ACC112 (cell line): ENCODE results near the gene CATSPER1.
A peak's percentile ranks its signal among the peaks of the same experiment; 100 is the strongest.

Experiments used
- H2AFZ ChIP-seq: fragments of 200-600 bp; sonication (generic); one replicate; pipeline ENCODE4 v1.6.0; 2017; ENCODE audit warnings: antibody characterized with exemption, low read length; ENCODE audit not compliant: unreplicated experiment
- H3K27ac ChIP-seq: fragments of 200-600 bp; sonication (generic); 2 replicates; pipeline ENCODE4 v1.5.1; 2014; ENCODE audit warnings: low read depth, mild to moderate bottlenecking, antibody characterized with exemption, low read length, moderate library complexity
- H3K27me3 ChIP-seq: fragments of 200-600 bp; sonication (generic); 2 replicates; pipeline ENCODE4 v1.6.1; 2014; ENCODE audit warnings: mild to moderate bottlenecking, antibody characterized with exemption, low read length, moderate library complexity, mixed read lengths; ENCODE audit not compliant: insufficient read depth
- H3K36me3 ChIP-seq: fragments of 200-600 bp; sonication (generic); 2 replicates; pipeline ENCODE4 v1.6.1; 2016; ENCODE audit warnings: mild to moderate bottlenecking, antibody characterized with exemption, low read length, moderate library complexity, mixed read lengths; ENCODE audit not compliant: insufficient read depth
- H3K4me1 ChIP-seq: fragments of 200-600 bp; sonication (generic); one replicate; pipeline ENCODE4 v1.6.1; 2016; ENCODE audit warnings: low read length, mixed read lengths; ENCODE audit not compliant: insufficient read depth, unreplicated experiment, control insufficient read depth
- H3K4me3 ChIP-seq: fragments of 200-600 bp; sonication (generic); 2 replicates; pipeline ENCODE4 v1.5.1; 2014; ENCODE audit warnings: mild to moderate bottlenecking, low read depth, low read length
- H3K79me2 ChIP-seq: fragments of 200-600 bp; sonication (generic); one replicate; pipeline ENCODE4 v1.6.0; 2016; ENCODE audit warnings: low read length; ENCODE audit not compliant: control insufficient read depth, unreplicated experiment, insufficient read depth

CATSPER1 gene

DNA sequence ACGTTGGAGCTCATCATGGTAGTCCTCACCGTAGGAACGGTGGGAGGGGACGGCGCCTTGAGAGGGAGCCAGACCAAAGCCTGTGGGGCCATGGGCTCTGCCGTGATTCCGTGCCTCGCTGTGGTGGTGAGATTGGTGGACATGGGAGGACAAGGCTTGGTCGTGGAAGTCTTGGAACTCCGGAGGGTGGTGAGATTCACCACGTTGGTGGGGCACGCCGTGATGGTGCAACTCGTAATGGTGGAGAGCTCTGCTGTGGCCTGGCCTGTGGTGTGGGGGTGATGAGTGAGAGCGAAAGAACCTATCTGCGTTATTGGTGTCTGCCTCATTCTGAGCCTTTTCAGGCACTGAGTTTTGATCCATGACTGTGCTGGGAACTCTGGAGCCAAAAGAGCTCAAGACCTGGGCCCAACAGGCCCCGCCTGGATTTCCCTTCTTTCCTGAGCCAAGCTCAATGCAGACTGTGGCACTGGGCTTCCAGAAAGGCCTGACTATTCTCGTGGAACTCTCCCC, at the start of gene CATSPER1:
Gene CATSPER1, minus strand, starts transcription at position 463 of the 513 bp plus-strand sequence. Its CDS starts 100 bp downstream, at position 363.
- Histone ChIP-seq H3K36me3 (no peaks in the 10 kb centered on the region), H3K79me2 (no peaks in the 10 kb centered on the region), H3K4me3 (no peak within 1 kb of the TSS), H3K27ac (no peak within 1 kb of the TSS), H2AFZ (no peak within 1 kb of the TSS), H3K4me1 (peaks cover 7% of the 10 kb centered on the region), H3K27me3 (no peaks in the 10 kb centered on the region)

- Histone ChIP-seq H3K4me3 (no peak overlapping the region), H3K27me3 (no peaks in the 10 kb centered on the region), H3K4me1 (peaks cover 23% of the 10 kb centered on the region), H3K36me3 (peaks cover 7% of the 10 kb centered on the region), H2AFZ (no peak overlapping the region), H3K79me2 (peaks cover 76% of the 10 kb centered on the region), H3K27ac (no peak overlapping the region)
Observed at GRCh38 chr11:66075273-66075672, 49.0 kb upstream of the CATSPER1 start.

DNA sequence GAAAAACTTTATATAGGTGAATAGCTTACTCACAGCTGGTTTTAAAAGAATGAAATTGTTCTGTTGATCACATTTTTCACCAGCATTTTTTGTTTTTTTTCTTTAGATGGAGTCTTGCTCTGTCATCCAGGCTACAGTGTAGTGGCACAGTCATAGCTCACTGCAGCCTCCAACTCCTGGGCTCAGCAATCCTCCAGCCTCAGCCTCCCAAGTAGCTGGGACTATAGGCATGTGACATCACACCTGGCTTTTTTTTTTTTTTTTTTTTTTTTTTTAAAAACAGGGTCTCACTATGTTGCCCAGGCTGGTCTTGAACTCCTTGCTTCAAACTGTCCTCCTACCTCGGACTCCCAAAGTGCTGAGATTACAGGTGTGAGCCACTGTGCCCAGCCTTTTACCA, 47.4 kb upstream of the CATSPER1 start:
- H2AFZ ChIP-seq = no peak overlapping the region
- H3K27me3 ChIP-seq = no peaks in the 10 kb centered on the region
- H3K4me1 ChIP-seq = peaks cover 28% of the 10 kb centered on the region
- peaks cover 66% of the 10 kb centered on the region for H3K79me2 ChIP-seq
- H3K4me3 ChIP-seq = no peak overlapping the region
- H3K27ac ChIP-seq = no peak overlapping the region
- H3K36me3 ChIP-seq = peaks cover 9% of the 10 kb centered on the region

GRCh38 chr11:66072518-66072917, 46.2 kb upstream of the CATSPER1 start:
- peaks cover 55% of the 10 kb centered on the region for H3K79me2 ChIP-seq
- peaks cover 32% of the 10 kb centered on the region for H3K4me1 ChIP-seq
- no peak overlapping the region for H2AFZ ChIP-seq
- H3K27me3 ChIP-seq = no peaks in the 10 kb centered on the region
- peak overlapping the region; percentile 78 for H3K4me3 ChIP-seq
- no peak overlapping the region for H3K27ac ChIP-seq
- H3K36me3 ChIP-seq = peaks cover 10% of the 10 kb centered on the region

GRCh38 chr11:66072081-66072480, 45.8 kb upstream of the CATSPER1 start:
- H3K4me3 ChIP-seq = peak overlapping the region; percentile 78
- H3K27ac ChIP-seq = peak overlapping the region; percentile 70
- H3K79me2 ChIP-seq = peaks cover 51% of the 10 kb centered on the region

DNA sequence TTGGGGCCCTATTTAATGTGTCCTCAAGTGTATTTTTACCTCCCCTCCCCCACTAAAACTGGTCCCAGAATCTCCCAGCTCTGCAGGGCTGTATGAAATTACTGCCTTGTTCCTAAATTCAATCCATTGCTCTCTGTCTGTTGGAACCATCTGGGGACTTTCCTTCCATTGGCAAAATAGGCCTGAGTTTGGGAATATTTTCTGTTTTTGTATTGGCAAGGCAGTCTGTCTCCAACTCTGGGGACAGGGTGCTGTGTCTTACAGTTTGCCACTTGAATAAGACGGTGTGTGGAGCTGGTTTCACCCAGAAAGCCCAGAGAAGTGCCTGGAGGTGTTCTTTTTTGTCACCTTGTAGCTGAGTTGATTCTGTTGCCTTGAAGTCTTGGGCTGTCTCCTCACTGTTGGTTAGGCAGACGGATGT, 45.1 kb upstream of the CATSPER1 start:
- Histone ChIP-seq H3K36me3 (peaks cover 13% of the 10 kb centered on the region; the same call in 1 of the 2 replicates), H2AFZ (no peak overlapping the region), H3K4me1 (peaks cover 27% of the 10 kb centered on the region), H3K79me2 (peaks cover 47% of the 10 kb centered on the region), H3K4me3 (peak overlapping the region; percentile 78), H3K27ac (peak overlapping the region; percentile 70), H3K27me3 (no peaks in the 10 kb centered on the region)

More at GRCh38 chr11:66072081-66072480, 45.8 kb upstream of the CATSPER1 start:
- Histone ChIP-seq H3K4me1 (peaks cover 32% of the 10 kb centered on the region), H3K27me3 (no peaks in the 10 kb centered on the region), H3K36me3 (peaks cover 13% of the 10 kb centered on the region), H2AFZ (no peak overlapping the region)

- Histone ChIP-seq H3K4me1 (peaks cover 27% of the 10 kb centered on the region), H3K36me3 (peaks cover 13% of the 10 kb centered on the region; the same call in 1 of the 2 replicates), H2AFZ (peak overlapping the region; percentile 3), H3K27me3 (no peaks in the 10 kb centered on the region), H3K4me3 (peak overlapping the region; percentile 78), H3K27ac (peak overlapping the region; percentile 70), H3K79me2 (peaks cover 43% of the 10 kb centered on the region)
Observed at GRCh38 chr11:66070604-66071380, 44.5 kb upstream of the CATSPER1 start.

DNA sequence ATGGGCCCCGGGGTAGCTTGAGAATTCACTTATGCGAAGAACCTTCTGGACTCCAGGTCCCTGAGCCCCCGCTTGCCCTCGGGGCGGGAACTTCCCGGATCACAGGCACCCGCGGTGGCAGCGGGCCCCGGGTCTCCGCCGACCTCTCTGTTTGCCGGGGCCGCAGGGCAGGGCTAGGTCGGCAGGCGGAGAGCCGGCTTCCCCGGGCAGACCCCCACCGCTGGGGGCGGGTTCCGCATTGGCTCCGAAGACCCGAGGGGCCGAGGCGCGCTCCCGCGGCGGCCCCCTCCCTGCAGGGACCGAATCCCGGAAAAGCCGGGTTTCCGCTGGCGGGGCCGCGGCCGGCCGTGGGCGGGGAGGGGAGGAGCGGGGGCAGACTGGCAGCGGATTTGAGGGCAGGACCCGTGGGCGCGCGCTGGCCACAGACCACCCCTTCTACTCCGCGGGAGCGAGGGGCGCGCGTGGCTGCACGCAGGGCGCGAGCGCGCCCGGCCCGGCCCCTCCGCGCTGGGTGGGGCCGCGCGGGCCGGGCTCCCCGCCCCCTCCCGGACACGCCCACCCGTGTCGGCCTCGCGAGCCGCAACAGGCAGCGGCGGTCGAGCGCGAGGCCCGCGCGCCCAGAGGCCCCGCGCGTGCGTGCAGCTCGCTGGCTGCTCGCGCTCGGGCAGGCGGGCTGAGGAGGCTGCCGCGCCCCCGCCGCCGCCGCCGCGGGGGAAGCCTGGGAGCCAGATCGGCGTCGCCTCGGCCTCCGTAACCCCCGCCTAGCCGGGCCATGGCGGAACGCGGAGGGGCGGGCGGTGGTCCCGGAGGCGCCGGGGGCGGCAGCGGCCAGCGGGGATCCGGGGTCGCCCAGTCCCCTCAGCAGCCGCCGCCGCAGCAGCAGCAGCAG, 43.7 kb upstream of the CATSPER1 start, which contains the start of gene PACS1:
Gene PACS1, plus strand, starts transcription at position 558 of the 889 bp plus-strand sequence. Its CDS starts 215 bp downstream, at position 773.
- peak within 1 kb of the TSS; percentile 3 for H2AFZ ChIP-seq
- H3K4me3 ChIP-seq = peak within 1 kb of the TSS; percentile 78
- no peaks in the 10 kb centered on the region for H3K27me3 ChIP-seq
- peak within 1 kb of the TSS; percentile 93 for H3K27ac ChIP-seq
- H3K36me3 ChIP-seq = peaks cover 18% of the 10 kb centered on the region
- H3K4me1 ChIP-seq = peaks cover 27% of the 10 kb centered on the region
- peaks cover 43% of the 10 kb centered on the region for H3K79me2 ChIP-seq

DNA sequence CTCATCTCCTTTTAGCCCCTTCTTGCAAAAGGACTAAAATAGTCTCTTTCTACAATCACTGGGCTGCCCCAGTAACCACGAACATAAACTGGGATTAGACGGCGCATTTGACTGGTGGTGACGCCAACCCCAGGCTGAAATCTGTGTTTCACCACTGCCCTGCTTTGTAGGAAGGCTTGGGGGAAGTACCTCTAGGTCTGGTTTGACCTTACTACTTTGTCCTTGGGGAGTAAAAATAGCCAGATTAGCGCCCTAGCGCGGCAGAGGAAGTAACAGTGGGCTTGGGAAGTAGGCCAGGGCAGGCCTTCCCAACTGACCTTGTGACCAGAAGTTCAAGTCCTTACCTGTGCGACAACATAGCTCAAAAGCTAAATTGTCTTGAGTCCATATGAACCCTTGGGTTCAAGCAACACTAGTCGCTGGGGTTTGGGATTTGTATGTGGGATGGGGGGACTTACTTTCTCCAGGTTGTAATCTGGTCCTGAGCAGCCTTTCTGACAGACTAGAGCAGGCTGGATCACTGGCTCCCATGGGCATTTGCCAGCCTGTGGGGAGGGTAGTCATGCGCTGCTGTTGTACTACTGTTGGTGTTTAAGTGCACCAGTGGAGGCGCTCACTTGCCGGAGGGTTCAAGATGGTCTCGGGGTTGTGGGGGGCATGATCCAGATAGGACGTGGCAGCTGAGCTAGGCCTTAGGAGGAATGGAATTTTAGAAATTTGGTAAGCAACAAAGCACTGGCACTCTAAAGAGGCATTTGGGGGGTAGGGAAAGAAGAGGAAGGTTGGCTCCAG, 42.8 kb upstream of the CATSPER1 start:
- Histone ChIP-seq H2AFZ (no peak overlapping the region), H3K36me3 (peaks cover 19% of the 10 kb centered on the region), H3K4me3 (peak overlapping the region; percentile 72), H3K4me1 (peaks cover 27% of the 10 kb centered on the region), H3K79me2 (peaks cover 37% of the 10 kb centered on the region), H3K27ac (peak overlapping the region; percentile 93), H3K27me3 (no peaks in the 10 kb centered on the region)
